NCI-H2107 treated with DMSO at 0.1 percent for 48 hours (cell line): ENCODE measurements around the gene VIM.
A peak's percentile ranks its signal among the peaks of the same experiment; 100 is the strongest.

Source experiments
- DNase-seq: peaks from one replicate; lab custom pipeline; 2025; ENCODE audit not compliant: unreplicated experiment; lab: John Stamatoyannopoulos, UW

The VIM gene

GRCh38 chr10:17228091-17229015 lies at the start of gene VIM:
TSS of gene VIM (plus strand) at chr10:17228241. CDS start at chr10:17229423, 1,182 bp downstream.
- no peak for DNase-seq

GRCh38 chr10:17179002-17179401 lies 49.0 kb upstream of the VIM start:
- DNase-seq = no peak

DNA sequence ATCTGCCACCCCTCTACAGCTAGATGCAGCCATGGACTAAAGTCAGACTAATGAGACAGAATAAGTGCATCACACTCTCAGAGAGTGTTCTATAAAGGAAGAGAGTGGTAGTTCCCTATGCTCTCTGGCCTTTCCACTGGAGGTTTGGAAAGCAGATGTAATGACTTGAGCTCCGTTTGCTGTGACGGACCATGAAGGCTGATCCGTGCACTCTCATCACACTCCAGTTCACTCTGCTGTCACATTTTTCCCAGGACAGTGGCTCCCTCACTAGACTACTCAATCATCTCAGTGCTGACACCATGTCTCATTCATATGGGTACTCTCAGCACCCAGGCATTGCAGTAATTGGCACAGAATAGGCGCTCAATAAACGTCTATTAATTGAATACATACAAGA lies 46.9 kb upstream of the VIM start:
- no peak for DNase-seq

GRCh38 chr10:17181751-17182150 lies 46.3 kb upstream of the VIM start:
- DNase-seq = no peak

DNA sequence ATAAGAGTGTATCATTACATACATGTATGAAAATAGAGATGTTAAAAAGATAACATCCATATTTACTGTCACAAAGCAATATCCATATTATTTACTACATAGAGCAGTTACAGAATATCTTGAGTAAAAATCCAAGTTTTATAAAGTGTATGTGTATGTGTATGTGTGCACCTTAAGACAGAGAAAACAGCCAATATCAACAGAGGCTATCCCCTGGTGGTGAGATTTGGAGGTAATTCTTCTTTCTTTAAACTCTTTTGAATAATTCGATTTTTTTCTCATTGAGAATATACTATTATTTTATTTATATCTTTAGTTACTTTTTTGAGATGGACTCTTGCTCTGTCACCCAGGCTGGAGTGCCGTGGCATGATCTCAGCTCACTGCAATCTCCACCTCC lies 44.9 kb upstream of the VIM start:
- no peak for DNase-seq

GRCh38 chr10:17185873-17186272 lies 42.2 kb upstream of the VIM start:
- DNase-seq = no peak

DNA sequence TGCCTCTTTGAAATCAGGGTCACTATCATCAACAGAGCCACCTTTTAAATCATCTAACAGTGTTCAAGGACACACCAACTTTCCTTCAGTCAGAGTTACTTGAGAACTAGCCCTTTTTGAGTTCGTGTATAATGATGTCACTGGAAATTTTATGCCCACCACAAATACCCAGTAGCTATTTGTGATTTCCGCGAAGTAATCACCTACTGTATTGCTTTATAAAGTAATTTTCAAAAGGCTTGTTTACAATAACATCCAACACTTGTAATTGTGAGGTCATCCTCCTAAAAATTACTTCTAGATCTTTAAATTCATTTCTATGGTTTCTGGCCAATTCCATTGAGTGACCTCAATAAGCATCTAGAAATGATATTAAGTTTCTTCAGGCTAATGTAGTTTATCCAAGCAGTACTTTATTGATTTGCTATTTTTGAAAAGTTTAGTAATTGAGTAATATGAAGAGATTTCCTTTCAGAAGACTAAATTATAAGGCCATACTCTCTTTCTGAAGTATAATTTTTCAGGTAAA lies 39.3 kb upstream of the VIM start:
- no peak for DNase-seq

GRCh38 chr10:17190602-17191001 lies 37.4 kb upstream of the VIM start:
- no peak for DNase-seq

DNA sequence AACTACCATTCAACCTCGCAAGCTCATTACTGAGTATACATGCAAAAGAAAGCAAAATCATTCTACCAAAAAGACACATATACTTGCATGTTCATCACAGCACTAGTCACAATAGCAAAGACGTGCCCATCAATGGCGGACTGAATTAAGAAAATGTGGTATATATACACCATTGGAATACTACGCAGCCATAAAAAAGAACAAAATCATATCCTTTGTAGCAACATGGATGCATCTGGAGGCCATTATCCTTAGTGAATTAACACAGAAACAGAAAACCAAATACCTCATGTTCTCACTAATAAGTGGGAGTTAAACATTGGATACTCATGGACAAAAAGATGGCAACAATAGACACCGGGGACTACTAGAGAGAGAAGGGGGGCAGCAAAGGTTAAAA lies 33.0 kb upstream of the VIM start:
- DNase-seq = no peak

DNA sequence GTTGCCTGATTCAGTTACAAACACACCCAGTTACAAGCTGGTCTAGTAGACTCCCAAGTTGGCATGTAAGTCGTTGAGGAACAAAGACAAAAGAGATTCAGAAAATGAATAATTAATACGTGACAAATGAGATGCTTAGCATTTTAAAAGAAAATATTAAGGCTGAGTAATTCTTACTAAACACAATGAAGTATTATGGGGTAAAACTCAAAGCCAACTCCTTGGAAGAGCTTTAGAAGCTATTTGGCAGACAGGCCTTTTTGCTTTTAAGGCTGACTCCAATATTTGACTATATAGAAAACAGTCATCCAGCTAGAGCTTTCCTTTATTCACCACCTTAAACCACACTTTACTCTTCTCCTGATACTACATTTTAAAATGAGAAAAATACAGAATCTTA lies 32.0 kb upstream of the VIM start:
- DNase-seq = no peak

DNA sequence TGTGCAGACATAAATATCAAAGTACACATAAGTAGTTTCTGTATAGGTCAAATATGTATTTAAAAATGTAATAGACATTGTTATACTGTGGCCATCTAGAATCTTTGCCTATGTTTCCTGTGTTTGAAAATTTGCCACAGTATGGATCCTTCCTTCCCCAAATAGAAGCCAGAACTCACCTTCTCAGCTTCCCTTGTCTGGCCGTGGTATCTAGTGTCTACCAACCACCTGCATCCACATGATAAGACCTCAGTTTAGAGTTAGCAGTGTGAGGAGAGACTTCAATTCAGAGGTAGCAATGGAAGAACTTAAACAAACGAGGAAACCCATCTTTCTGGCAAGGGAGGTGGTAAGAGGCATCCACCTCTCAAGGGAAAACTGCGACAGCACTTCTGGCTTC lies 31.5 kb upstream of the VIM start:
- no peak for DNase-seq

DNA sequence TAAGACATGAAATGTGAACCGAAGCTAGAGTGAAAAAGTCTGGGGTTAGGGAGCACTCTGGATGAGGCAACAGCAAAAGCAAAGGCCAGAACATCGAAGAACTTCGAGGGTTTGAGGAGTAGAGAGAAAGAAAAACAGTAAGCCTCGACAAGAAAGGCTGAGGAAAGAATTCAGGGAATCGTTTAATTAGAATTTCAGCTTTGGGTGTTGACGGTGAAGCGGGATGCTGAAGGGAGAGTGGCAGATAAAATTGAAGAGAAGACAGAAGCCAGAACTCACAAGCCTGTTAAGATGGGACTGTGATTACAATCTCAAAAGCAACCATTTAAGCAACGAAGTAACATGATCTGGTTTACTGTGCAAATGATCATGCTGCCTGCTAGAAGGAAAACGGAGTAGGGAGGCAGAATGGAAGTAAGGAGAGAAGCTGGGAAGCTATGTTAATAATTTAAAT lies 28.7 kb upstream of the VIM start:
- DNase-seq = peak; percentile 2

- DNase-seq = no peak
Measured at GRCh38 chr10:17200001-17200911, 27.8 kb upstream of the VIM start.

GRCh38 chr10:17200912-17201793 lies 26.9 kb upstream of the VIM start, which contains the start of gene TRDMT1:
TSS of gene TRDMT1 (minus strand) at chr10:17201672. CDS start at chr10:17201634, 38 bp downstream.
- peak; percentile 3 for DNase-seq

DNA sequence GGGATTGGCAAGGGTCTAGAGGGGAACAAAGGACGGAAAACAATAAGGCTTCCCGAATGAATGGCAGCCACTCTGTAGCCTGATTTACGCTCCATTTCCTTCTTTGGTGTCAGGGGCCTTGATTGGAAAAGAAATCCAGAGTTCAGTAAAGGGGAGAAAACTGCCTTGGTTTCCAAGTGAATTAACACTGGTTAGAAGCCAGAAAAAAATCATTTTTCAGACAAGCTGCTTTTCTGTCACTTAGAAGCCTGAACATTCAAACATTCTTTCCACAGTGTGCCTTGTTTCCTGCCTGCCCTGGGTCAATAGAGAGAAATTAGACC lies 26.3 kb upstream of the VIM start:
- no peak for DNase-seq

GRCh38 chr10:17202506-17202905 lies 25.5 kb upstream of the VIM start:
- no peak for DNase-seq

GRCh38 chr10:17202999-17203398 lies 25.0 kb upstream of the VIM start:
- DNase-seq = no peak

- DNase-seq = no peak
Measured at GRCh38 chr10:17203416-17203815, 24.6 kb upstream of the VIM start.

- DNase-seq = no peak
Measured at GRCh38 chr10:17206210-17206709, 21.8 kb upstream of the VIM start.

DNA sequence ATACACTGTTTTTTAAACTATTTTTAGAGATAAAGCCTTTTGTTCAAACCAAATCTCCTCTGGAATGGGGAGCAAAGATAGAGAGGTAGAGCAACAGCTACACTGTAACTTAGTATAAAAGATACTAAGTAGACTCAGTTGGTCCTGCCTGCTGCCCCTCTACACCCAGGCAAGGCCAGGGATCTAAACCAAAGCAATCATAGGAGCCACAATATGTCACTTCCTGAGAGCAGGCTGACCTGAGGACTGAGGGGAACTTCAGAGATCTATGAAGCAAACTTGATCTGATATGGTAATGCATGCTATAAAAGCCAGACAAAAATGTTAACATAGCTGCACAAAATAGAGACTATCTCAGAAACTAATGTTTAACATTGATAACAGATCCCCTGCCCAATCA lies 19.6 kb upstream of the VIM start:
- no peak for DNase-seq
